Midbrain (tissue), 1 donor: Measurements from ENCODE around the gene LLCFC1.

Source experiments
- DNase-seq: peaks from one replicate; lab custom pipeline; 2025; lab: John Stamatoyannopoulos, UW

Gene LLCFC1

DNA sequence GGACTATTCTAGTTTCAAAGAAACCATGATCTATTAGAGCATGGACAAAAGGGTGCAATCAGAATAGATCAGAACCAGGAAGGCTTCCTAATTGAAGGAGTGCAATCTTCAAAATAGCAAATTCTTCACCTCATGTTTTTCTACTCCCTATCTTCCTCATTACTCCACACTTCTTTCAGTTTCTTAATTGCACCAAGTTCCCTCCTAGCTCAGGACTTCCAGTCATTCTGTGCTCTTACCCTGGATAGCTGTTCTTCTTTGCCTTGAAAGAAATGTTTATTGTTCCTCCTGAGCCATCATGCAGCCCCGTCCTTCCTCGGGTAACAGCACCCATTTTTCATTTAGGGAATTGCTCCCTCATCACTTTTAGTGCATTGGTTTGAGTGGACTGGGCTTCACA lies 28.8 kb upstream of the LLCFC1 start:
- no peak for DNase-seq

DNA sequence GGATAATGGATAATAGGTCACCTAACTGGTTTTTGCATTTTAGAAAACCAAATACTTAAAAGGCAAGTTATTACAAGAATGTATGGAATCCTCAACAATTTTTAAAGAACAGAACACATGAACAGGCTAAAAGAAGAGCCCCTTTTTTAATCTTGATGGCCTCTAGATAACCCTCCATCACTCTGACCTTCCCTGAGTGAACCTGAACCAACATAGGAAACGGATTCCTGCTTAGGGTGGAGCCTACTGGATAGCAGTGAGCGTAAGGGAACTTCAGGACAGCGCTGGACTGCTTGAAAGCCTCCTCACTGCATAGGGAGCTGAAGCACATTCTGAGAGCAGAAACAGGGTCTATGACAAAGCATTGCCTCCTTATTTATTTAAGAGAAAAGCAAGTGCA lies 26.2 kb upstream of the LLCFC1 start:
- DNase-seq: no peak

DNA sequence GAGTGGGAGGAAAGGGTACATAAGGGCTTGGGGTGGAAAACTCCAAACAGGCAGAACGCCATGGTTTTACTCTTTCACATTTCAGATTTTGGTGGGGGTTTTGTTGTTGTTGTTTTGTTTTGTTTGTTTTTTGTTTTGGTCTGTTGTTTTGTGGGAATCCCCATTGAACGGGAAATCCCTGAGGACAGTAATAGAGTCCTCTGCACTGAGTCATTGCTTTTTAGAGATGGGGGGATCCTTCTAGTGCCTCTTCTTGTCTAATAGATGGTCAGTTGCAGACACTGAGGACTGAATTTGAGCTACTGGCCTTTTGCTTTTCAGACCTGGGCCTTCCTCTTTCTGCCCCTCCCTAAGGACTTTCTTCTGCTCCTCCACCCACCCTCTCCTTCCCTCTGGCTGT lies 25.7 kb upstream of the LLCFC1 start:
- DNase-seq: no peak

DNA sequence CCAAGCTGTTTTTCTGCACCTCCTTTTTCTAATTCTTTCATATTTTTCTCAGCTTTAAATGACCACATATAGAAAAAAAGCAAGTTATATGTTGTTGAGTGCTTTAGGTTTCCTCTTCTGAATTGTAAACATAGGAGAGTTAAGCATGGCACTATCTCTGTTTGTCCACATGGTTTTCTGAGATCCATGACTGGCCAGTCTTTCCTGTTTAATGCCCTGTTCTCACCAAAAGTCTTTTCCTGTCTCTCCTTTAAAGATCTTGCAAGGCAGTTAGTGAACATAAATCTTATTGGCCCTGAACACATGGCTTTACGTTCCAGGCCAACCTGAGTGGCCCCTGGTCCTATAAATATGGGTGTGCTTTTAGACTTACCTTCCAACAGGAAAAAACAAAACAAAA lies 25.2 kb upstream of the LLCFC1 start:
- no peak for DNase-seq

DNA sequence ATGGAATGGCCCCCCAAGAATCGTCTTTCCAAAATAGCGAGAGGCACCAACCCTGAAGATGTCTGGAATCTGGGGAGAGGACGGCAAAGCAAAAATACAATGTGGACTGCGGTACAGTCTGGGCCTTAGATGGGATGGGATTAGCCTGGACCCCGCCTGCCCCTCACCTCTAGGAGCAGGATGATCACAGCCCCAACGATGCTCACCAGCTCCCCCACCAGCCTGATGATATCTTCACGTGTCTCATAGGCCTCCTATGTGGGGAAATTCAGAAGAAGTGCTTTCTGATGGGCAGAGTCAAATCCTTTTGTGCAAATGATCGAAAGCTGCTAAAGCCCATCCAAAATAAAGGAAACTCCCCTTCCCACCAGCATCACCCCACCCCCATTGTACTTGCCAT lies 24.0 kb upstream of the LLCFC1 start:
- no peak for DNase-seq

DNA sequence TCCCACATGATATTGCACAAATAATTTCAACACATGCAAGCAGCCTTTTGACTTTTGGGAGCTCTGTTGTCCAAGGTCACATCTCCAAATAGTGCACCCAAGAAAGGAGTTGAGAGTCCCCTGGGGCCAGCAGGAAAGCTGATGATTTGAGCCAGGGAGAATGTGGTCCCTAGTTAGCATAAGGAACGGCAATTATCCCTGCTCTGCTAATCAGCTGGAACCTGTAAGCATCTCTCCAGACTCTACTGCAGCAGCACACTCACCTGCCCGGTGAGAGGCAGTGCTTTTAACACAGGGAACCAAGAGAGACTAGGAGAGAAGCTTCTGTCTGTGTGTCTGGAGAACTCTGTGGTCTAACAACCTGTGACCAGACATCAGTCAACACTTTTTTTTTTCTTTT lies 22.8 kb upstream of the LLCFC1 start:
- DNase-seq: no peak

DNA sequence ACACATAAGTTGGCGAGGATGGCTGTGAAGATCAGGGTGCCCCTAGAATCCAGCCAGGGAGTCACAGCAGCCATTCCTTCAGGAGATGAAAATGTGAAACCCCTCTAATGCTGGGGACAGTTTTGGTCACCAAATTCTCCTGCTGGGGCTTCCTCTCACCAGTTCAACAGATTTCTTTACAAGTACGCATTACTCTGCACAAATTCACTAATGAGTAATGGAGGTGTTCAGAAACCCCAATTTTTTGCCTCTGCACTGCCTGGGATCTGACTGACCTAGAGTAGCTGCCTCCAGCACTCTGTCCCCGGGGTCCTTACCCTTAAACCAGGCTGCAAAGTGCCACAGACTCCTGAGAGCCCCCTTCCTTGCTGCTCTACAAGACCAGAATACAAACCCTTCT lies 21.8 kb upstream of the LLCFC1 start:
- no peak for DNase-seq

DNA sequence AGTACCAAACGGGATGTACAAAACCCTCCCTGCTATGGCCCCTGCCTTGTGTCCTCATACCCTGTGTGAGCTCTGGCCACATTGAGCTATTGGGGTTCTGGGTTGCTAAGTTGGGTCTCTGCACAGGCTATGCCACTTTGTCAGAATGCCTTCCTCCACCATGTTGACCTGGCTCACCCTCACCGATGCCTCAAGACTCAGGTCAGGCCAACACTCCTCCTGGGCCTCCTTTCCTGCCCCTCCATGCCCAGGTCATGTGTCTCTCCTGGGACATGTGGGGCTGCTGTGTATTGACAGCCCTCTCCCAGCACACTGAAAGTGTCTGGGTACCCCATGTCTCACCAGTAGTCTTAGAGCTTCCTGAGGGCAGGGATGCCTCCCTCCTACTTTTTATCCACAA lies 20.4 kb upstream of the LLCFC1 start:
- no peak for DNase-seq

DNA sequence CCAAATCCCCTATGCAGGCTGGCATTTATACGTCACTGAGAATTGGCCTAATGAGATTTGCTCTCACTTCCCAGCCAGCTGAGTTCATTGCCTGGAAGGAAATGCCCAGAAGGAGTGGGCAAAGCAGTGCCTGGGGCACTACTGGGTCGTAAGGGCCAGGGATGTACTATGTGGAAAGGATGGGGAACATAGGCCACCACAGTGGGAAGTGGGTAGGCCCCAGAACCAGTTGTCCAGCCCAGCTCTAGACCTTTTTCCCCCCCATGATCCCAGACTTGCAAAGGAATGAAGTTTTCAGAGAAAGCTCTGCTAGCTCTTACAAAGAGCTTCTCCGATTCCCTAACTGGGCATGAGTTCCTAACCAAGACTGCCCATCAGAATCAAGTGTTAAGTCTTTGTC lies 19.6 kb upstream of the LLCFC1 start:
- no peak for DNase-seq

DNA sequence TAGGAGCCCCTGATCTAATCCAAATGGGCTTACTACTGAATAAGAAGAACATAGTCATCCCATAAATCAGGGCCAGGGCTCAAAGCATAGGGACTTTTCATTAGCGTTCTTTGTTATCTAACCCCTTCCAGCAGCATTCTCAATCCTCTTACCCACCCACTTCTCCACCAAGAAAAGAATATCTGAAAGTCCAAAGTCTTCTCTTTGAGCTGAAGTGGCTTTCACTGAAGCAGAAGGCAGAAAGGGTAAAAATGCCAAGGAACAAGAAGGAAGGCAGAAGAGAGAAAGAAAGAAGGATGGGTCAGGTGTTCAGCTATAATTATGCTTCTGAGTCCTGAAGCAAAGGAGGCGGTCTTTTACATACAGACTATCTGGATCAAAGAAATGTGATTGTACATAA lies 15.9 kb upstream of the LLCFC1 start:
- DNase-seq: no peak

DNA sequence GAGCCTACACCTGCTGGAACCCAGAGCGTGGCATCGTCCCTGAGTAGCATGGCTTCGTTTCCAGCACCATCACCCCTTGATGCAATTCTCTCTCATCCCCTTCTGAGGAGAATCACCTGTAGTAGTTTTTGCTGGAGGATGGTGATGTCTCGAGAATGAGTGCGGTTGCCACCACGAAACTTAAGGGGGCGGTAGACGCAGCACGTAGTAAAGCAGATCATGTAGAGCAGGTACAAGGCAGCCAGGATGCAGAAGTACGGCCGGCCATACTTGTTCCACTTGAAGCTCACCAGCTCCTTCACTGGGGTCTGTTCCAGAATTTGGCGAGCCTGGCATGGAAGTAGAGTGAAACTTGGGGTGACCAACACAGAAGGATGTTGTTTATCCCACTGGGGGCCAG lies 13.9 kb upstream of the LLCFC1 start:
- no peak for DNase-seq

DNA sequence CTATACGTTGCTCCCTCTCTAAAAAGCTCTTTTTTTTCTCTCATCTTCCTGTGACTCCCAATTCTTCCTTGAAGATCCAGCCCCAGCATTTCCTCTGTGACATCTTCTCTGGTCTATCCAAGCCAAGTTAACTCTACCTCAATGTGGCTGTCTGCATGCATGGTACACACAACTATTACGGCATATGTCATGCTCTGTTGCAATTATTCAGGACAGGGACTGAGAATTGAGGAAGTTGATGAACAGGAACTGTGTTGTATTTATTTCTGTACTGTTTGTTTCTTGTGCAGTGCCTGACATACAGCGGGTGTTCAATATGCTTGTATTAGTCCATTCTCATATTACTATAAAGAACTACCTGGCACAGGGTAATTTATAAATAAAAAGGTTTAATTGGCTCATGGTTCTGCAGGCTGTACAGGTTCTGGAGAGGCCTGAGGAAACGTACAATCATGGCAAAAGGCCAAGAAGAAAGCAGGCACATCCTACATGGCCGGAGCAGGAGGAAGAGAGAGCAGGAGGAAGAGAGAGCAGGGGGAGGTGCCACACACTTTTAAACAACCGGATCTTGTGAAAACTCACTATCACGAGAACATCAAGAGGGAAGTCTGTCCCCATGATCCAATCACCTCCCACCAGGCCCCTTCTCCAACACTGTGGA lies 12.1 kb upstream of the LLCFC1 start:
- peak; percentile 1 for DNase-seq

DNA sequence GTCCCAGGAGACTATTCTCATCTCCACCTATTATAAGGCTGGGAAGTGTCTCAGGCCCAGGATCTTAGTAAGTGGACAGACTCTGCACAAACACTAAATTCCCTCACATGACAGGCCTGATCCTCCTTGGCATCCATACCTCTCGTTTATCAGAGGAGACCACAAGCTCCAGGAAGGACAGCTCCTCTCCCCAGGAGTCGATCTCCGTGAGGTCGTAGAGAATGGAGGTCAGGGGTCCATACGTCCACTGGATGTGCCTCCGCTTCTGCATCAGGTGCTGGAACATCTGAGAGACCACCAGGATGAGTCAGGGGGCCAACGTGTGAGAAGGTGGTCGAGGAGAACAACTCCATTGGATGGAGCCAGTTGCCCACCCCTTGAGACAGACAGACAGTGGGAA lies 11.3 kb upstream of the LLCFC1 start:
- no peak for DNase-seq

DNA sequence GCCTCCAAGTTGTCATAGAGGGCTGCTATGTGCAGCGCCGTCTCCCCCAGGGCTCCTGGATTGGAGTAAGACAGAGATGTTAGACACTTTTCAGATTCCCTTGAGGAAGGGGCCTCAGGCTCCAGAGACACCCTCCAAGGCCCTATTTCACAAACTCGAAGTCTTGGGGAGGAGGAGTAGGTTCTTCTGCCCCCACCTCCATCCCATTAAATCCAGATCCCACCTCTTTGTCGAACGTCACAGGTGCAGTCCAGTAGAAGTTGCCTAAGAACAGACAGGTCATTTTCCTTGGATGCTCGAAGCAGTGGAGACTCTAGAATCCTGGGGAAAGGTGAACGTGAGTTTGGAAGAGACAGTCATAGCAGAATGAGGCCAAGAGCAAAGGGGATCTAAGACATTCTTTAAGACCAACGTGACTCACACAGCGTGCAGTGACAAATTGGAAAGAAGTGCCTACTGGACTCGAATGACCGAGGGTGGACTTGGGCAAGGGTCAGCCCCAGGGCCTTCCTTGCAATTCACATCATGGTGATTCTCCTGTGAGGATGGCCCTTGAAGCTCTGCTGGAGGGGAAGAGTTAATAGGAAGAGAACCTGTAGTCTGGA lies 9.1 kb upstream of the LLCFC1 start:
- DNase-seq: no peak

DNA sequence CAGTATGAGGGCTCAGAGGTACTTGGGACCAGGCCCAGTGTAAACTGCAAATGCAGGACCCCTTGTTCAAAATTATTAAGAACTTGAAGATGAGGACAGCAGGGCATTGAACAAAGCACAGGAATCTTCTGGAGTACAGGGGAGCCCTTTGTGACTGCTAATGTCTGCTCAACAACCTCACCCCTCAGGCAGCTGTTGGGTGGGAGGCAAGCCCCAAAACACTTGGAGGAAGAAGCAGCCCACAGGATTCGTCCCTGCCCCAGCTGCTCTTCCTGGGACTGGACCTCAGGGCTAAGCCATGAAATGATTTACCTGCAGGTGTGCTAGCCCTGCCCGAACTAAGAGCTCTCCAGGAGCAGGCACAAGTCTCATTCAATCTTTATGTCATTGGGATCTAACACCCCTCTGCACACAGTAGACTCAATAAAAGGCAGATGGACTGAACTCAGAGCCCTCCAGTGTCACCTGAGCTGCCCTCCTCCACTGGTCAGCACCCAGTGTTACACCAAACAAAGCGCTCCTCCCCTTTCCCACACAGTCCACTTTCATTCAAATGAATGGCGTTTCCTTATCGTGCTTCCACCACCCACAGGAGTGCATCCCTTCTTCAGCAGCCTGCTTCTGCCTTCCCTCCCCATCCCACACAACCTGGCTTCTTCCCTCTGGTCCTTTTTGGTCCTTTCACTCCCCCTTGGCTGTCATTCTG lies 6.7 kb upstream of the LLCFC1 start:
- DNase-seq: no peak

DNA sequence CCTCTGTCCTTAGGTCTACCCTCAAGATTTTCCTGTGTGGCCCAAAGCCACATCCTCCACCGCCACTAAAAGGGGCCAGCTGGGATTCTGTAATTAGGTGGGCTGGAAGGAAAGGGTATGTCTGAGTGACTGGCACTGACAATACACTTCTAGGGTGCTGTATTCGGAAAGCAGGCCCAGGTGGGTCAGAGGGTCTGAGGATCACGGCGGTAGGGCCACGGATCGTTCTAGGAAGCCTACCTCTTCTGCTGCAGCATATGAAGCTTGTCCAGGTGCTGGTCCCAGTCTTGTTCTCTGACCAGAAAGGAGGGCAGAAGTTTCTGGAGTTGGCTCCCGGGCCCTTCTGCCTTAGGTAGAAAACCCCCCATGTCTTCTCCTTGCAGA lies 6.2 kb upstream of the LLCFC1 start:
- DNase-seq: no peak

DNA sequence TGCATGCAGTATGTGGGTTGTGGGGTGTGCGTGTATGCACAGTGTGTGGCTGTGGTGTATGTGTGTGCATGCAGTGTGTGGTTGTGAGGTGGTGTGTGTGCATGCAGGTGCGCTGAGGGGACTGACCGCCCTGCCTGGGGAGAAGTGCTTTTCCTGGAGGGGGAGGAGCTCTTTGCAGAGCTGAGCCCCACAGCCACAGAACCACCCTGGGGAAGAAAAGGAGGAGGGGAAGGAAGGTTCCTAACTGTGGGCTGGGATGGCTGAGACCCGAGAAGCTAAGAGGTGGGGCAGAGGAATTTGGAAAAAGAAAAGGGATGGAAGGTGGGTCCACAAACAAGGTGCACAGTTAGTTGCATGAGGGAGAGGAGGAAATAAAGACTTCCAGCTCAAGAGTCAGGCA lies 5.7 kb upstream of the LLCFC1 start, which contains the start of gene TRPV5:
Gene TRPV5 (minus strand): TSS at position 123 of the 400 bp plus-strand sequence. CDS start 287 bp downstream, outside the sequence.
- DNase-seq: no peak

DNA sequence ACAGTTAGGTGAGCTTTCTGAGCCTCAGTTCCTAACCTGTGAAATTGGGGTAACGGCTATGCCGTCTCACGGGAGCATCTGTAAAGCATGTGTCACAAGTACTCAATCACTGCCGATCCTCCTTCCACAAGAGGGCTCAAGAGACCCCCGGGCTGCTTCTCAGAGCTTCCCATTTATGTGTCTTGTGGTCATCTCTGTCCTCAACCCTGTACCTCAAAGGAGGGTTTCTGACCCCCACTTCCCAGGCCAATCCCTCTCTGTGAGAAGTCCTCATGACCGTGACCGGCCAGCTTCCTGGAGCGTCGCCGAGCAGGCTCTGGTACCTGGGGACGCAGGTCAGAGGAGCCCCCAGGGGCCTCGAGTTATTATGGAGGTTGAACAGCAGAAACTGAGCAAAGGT lies 5.2 kb upstream of the LLCFC1 start:
- no peak for DNase-seq

DNA sequence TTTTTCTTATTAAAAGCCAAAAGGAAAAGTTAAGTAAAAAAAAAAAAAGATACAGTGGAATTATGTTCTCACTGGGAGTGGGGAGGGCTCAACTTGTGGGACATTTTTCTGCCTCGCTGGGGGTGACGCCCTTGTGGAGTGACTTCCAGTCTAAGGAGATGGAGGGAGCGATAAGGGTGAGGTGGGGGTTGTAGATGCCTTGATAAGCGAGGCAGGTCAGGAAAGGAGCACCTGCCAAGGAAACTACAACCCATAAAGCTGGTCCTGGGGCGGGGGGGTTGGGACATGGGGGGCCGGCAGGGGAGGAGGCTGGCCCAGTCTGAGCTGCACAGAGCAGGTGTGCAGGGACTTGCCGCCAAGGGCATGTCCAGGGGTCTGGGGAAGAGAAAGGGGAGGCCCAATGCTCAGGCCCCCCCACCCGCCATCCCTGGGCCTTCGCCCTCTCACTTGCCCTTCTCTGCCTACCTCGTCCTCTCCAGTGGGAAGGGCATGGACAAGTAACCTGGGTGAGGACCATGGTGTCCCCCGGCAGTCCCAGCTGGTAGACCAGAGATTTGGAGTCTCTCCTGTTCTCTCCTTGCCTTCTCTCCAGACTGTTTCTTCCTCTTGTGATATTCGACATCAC lies 3.2 kb upstream of the LLCFC1 start:
- DNase-seq: no peak

DNA sequence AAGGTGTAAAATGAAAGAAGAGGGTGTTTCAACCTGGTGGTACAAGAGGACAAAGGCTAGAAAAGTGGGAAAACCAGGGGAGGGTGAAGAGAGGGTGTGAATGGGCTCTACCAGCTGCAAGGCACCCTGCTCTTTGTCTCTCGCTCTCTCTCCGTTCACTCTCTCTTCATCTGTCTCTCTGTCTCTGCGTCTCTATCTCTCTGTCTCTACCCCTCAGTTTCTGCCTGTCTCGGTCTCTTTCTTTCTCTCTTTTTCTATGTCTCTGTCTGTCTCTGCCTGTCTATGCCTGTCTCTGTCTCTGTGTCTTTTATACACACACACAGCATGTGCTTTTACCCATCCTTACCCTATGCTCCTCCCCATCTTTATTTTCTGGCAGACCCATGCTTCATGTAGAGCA lies 673 bp upstream of the LLCFC1 start:
- no peak for DNase-seq

DNA sequence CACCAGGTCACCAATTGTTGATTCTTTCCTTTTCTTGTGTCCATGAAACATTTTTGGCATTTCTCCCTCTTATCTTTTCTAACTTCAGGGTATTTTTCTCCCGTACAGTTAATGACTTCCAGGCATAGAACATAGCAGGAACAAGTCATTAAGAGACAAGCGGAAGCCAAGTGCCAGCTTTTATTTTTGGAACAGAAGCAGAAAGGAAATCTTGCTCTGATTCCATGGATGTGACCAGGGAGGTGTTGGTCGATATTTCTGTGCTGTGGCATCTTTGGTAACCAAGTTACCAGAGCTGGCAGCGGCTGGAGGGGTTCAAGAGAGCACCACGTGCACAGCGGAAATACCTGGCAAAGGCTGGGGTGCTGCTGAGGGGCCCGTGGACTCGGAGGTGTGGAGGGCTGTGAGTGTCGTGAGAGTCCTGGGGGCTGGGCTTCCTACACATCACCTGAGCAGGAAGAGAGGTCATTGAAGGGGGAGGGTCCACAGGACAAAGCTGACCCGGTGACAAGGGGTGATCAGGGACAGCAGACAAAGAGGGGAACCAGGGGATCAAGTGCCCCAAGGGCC lies 1.8 kb downstream of the LLCFC1 start:
- DNase-seq: no peak

DNA sequence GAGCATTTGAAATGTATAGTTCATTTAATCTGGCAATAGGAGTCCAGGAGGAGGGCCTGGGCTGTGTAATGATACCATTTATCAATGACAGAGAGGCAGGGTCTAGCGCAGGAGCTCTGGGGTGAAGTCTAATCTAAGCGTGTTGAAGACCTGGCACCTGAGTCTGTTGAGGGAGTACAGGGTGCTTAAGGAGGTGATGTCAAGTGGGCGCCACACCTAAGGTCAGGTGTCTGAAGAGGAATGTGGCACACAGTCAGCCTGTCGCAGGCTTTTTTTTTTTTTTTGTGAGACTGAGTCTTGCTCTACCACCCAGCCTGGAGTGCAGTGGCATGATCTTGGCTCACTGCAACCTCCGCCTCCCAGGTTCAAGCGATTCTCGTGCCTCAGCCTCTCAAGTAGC lies 2.3 kb downstream of the LLCFC1 start:
- no peak for DNase-seq

DNA sequence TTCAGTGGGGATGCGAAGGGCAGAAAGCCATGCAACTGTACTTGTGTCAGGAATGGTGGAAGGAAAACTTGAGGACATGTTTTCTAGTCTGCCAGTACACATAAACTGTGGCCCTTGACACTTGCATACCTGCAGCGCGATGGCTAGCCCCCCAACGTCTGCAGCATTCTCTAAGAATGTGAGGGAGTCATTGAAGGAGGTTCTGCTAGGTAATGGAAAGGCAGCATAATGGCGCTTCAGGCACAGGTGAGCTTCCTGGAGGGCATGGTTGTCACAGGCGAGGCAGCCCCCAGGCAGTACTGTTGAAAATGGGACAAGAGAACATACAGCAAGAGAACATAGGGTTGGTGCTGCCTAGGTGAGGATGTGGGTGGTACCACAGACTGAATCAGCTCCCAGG lies 3.5 kb downstream of the LLCFC1 start:
- DNase-seq: no peak
